HG02642 (cell line): Measurements from ENCODE around the gene OMP.

Experiments
- ATAC-seq: cut with Tn5 transposase; IDR thresholded peaks from one replicate; pipeline ENCODE4 v1.9.1; 2021; ENCODE audit warnings: mild to moderate bottlenecking; ENCODE audit not compliant: unreplicated experiment, poor library complexity

The OMP gene

GRCh38 chr11:77135069-77135468 lies 32.4 kb downstream of the OMP start:
- ATAC-seq = no peak

- no peak for ATAC-seq
Observed at GRCh38 chr11:77136074-77136473, 33.4 kb downstream of the OMP start.

- ATAC-seq = no peak
Observed at GRCh38 chr11:77136784-77137420, 34.3 kb downstream of the OMP start.

GRCh38 chr11:77137421-77137820 lies 34.8 kb downstream of the OMP start:
- no peak for ATAC-seq

GRCh38 chr11:77138106-77138649 lies 35.5 kb downstream of the OMP start:
- ATAC-seq = no peak

- no peak for ATAC-seq
Observed at GRCh38 chr11:77139201-77139600, 36.6 kb downstream of the OMP start.

GRCh38 chr11:77140231-77140851 lies 37.7 kb downstream of the OMP start:
- no peak for ATAC-seq

GRCh38 chr11:77141034-77141433 lies 38.4 kb downstream of the OMP start:
- ATAC-seq = no peak

GRCh38 chr11:77141475-77141874 lies 38.8 kb downstream of the OMP start:
- ATAC-seq = no peak

- no peak for ATAC-seq
Observed at GRCh38 chr11:77142091-77142975, 39.7 kb downstream of the OMP start.

GRCh38 chr11:77143405-77144020 lies 40.9 kb downstream of the OMP start:
- ATAC-seq = no peak

GRCh38 chr11:77144196-77144856 lies 41.7 kb downstream of the OMP start:
- no peak for ATAC-seq

- no peak for ATAC-seq
Observed at GRCh38 chr11:77144857-77145428, 42.3 kb downstream of the OMP start.

GRCh38 chr11:77146261-77147035 lies 43.8 kb downstream of the OMP start:
- no peak for ATAC-seq

GRCh38 chr11:77147036-77147315 lies 44.3 kb downstream of the OMP start:
- no peak for ATAC-seq

- no peak for ATAC-seq
Observed at GRCh38 chr11:77147668-77148321, 45.2 kb downstream of the OMP start.

- ATAC-seq = no peak
Observed at GRCh38 chr11:77148963-77149715, 46.5 kb downstream of the OMP start.
